ENCODE measurements around the gene CHIT1.
"Not testable (repeated sequence)": the region's sequence is repeated elsewhere in the genome, so short reads cannot be mapped to it uniquely, and the experiment has no call there.

GRCh38 chr1:203266140-203266539 lies 36.7 kb upstream of the CHIT1 start:
- TF ChIP-seq TSHZ2, ZC3H10, ZNF8, ZFP3, CSDC2 (CRISPR knock-in tag; IDR thresholded peaks at IDR 0.05): not testable (repeated sequence)
- TF ChIP-seq, protein P1, sequence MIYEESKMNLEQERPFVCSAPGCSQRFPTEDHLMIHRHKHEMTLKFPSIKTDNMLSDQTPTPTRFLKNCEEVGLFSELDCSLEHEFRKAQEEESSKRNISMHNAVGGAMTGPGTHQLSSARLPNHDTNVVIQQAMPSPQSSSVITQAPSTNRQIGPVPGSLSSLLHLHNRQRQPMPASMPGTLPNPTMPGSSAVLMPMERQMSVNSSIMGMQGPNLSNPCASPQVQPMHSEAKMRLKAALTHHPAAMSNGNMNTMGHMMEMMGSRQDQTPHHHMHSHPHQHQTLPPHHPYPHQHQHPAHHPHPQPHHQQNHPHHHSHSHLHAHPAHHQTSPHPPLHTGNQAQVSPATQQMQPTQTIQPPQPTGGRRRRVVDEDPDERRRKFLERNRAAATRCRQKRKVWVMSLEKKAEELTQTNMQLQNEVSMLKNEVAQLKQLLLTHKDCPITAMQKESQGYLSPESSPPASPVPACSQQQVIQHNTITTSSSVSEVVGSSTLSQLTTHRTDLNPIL (CRISPR knock-in tag; IDR thresholded peaks at IDR 0.05; ENCODE audit: low read depth): not testable (repeated sequence)
- TF ChIP-seq, protein P2, sequence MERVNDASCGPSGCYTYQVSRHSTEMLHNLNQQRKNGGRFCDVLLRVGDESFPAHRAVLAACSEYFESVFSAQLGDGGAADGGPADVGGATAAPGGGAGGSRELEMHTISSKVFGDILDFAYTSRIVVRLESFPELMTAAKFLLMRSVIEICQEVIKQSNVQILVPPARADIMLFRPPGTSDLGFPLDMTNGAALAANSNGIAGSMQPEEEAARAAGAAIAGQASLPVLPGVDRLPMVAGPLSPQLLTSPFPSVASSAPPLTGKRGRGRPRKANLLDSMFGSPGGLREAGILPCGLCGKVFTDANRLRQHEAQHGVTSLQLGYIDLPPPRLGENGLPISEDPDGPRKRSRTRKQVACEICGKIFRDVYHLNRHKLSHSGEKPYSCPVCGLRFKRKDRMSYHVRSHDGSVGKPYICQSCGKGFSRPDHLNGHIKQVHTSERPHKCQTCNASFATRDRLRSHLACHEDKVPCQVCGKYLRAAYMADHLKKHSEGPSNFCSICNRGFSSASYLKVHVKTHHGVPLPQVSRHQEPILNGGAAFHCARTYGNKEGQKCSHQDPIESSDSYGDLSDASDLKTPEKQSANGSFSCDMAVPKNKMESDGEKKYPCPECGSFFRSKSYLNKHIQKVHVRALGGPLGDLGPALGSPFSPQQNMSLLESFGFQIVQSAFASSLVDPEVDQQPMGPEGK (CRISPR knock-in tag; IDR thresholded peaks at IDR 0.05; ENCODE audit: borderline replicate concordance): not testable (repeated sequence)
